Amygdala (tissue), 56 donors: ENCODE results near the gene NOL4L.

Experiments
- DNase-seq, 56 donors: peaks; one replicate each; lab custom pipeline; 2025; lab: John Stamatoyannopoulos, UW

NOL4L gene

GRCh38 chr20:32451682-32452461 lies 133.3 kb downstream of the NOL4L start:
- no peak for DNase-seq

GRCh38 chr20:32451340-32451681 lies 133.8 kb downstream of the NOL4L start:
- DNase-seq, result no peak

GRCh38 chr20:32450484-32451061 lies 134.6 kb downstream of the NOL4L start:
- no peak for DNase-seq

- peak in 2 of 56 donors; percentile 27 to 42 for DNase-seq
Observed at GRCh38 chr20:32449890-32450401, 135.2 kb downstream of the NOL4L start.

GRCh38 chr20:32449057-32449889 lies 135.9 kb downstream of the NOL4L start:
- DNase-seq, result peak in 2 of 56 donors; percentile 24 to 47

GRCh38 chr20:32448306-32449056 lies 136.7 kb downstream of the NOL4L start:
- peak in 4 of 56 donors; percentile 17 to 35 (median 26) for DNase-seq

- peak in 1 of 56 donors; percentile 30 for DNase-seq
Observed at GRCh38 chr20:32447136-32448027, 137.8 kb downstream of the NOL4L start.

GRCh38 chr20:32446301-32447100 lies 138.6 kb downstream of the NOL4L start:
- DNase-seq, result no peak

- DNase-seq, result peak in 14 of 56 donors; percentile 26 to 62 (median 44)
Observed at GRCh38 chr20:32445539-32446273, 139.4 kb downstream of the NOL4L start.

GRCh38 chr20:32444474-32445220 lies 140.5 kb downstream of the NOL4L start:
- DNase-seq, result no peak

- DNase-seq, result no peak
Observed at GRCh38 chr20:32443386-32443974, 141.7 kb downstream of the NOL4L start.

GRCh38 chr20:32442630-32443373 lies 142.3 kb downstream of the NOL4L start:
- no peak for DNase-seq

- DNase-seq, result no peak
Observed at GRCh38 chr20:32441638-32442037, 143.5 kb downstream of the NOL4L start.

- DNase-seq, result no peak
Observed at GRCh38 chr20:32440758-32441078, 144.4 kb downstream of the NOL4L start.

GRCh38 chr20:32440069-32440757 lies 144.9 kb downstream of the NOL4L start:
- no peak for DNase-seq
